Erythroblast (primary cell): ENCODE results near the gene RASSF9.

Experiments used
- GATA1 ChIP-seq: IDR thresholded peaks from 2 replicates; pipeline ENCODE4 v1.6.1; 2011; ENCODE audit warnings: low read depth, mild to moderate bottlenecking, control low read depth, low read length, moderate library complexity
- POLR2A ChIP-seq: IDR thresholded peaks from 2 replicates; pipeline ENCODE4 v1.6.1; 2011; ENCODE audit warnings: mild to moderate bottlenecking, low read length

- TF ChIP-seq POLR2A (no peak), GATA1 (no peak)
Observed at GRCh38 chr12:85877459-85877858, 41.2 kb upstream of the RASSF9 start.
